ENCODE results near the gene TMED8. TPM values are rescaled to one million over a fixed set of nuclear protein-coding genes. Genes with fewer than 3 reads are reported as not detected.

Gene TMED8
- total RNA-seq, 1 donor from 2014 or later = 8.6 TPM

DNA sequence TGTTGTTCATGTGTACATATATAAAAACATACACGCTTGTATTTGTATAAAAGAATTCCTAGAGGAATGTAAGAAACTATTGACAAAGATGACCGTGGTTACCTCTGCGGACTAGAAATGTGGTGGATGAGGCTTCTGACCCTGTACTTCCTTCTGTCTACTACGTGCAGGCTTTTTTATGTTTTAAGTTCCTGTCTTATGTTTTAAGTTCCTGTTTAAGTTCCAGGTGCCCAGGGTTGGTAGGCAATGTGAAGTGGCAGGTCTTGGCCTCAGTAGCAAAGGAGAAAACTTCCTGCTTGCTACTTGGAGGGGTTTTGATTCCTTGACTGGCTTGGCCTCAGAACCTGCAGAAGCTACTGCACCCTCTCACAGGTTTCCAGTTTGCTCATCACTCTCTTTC is 67.8 kb downstream of the TMED8 start:
- H3K9me3 ChIP-seq = no peaks in the 10 kb centered on the region
- no peak for DNase-seq (ENCODE audit: extremely low spot score in 2 of 2)
- H3K4me3 ChIP-seq = no peak overlapping the region
- H3K27ac ChIP-seq = no peak overlapping the region
- TF ChIP-seq, protein P1, sequence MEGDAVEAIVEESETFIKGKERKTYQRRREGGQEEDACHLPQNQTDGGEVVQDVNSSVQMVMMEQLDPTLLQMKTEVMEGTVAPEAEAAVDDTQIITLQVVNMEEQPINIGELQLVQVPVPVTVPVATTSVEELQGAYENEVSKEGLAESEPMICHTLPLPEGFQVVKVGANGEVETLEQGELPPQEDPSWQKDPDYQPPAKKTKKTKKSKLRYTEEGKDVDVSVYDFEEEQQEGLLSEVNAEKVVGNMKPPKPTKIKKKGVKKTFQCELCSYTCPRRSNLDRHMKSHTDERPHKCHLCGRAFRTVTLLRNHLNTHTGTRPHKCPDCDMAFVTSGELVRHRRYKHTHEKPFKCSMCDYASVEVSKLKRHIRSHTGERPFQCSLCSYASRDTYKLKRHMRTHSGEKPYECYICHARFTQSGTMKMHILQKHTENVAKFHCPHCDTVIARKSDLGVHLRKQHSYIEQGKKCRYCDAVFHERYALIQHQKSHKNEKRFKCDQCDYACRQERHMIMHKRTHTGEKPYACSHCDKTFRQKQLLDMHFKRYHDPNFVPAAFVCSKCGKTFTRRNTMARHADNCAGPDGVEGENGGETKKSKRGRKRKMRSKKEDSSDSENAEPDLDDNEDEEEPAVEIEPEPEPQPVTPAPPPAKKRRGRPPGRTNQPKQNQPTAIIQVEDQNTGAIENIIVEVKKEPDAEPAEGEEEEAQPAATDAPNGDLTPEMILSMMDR (IDR thresholded peaks at IDR 0.05) = no peak
- TF ChIP-seq POLR2A (IDR thresholded peaks at IDR 0.05) (no peak), POLR2AphosphoS5 (IDR thresholded peaks at IDR 0.05; ENCODE audit: insufficient read depth in 1 of 2, low read depth in 1 of 2) (no peak)
- peaks cover 54% of the 10 kb centered on the region for H3K4me1 ChIP-seq
- no peaks in the 10 kb centered on the region for H3K27me3 ChIP-seq
- H3K36me3 ChIP-seq = no peaks in the 10 kb centered on the region
- intact Hi-C loops (cut with DNase I) = no loop called here

DNA sequence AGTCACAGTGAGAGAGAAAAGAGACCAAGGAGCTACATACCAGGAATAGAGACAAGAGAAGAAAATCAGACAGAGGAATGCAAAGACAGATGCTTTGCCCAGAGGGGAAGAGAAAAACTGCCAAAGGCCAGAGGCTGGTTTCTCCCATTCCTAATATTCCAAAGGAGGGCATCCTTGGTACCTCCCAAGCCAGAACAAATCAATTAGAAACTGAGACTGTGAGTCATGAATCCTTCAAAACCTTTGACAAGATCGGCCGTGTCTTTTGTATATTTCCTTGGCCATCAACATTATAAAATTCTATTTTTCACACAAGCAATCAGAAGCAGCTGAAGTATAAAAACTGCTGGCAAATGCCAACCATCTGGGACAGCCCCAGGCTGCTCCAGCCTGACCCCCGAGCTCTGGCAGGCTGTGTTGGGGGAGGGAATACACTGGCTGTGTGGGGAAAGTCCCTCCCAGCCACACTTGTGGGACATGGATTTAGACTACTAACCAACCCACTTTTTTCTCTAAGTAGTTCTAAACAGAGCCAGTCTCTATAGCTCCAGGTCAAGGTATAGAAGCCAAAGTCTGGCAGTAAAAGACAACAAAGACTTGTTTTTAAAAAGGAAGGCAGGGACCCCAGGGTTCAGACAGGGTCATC is 69.9 kb downstream of the TMED8 start:
- intact Hi-C loops (cut with DNase I) = no loop called here
- H3K4me3 ChIP-seq = no peak overlapping the region
- DNase-seq (ENCODE audit: extremely low spot score in 2 of 2) = no peak
- no peaks in the 10 kb centered on the region for H3K9me3 ChIP-seq
- H3K36me3 ChIP-seq = no peaks in the 10 kb centered on the region
- peaks cover 52% of the 10 kb centered on the region for H3K4me1 ChIP-seq
- TF ChIP-seq POLR2A (IDR thresholded peaks at IDR 0.05) (no peak), POLR2AphosphoS5 (IDR thresholded peaks at IDR 0.05; ENCODE audit: insufficient read depth in 1 of 2, low read depth in 1 of 2) (no peak)
- TF ChIP-seq, protein P1 (IDR thresholded peaks at IDR 0.05) = no peak
- H3K27ac ChIP-seq = peak overlapping the region; percentile 82
- no peaks in the 10 kb centered on the region for H3K27me3 ChIP-seq

DNA sequence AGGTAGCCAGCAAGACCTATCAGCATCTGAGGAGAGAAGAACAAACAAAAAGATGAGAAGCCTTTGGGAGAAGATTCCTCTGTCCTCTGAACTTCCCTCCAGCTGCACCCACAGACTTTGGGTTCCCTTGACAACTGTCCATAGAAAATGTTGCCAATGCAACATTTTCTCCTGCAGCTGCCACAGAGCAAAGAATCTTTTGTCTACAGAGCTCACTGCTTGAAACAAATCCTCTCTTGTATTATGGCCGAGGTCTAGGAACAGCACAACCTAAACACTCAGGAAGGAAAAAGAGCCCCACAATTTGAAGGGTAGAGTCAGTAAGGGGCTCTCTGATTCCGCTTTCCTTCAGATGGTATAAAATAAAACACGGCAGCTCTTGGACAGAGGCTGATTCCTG is 70.5 kb downstream of the TMED8 start:
- Histone ChIP-seq H3K36me3 (no peaks in the 10 kb centered on the region), H3K4me1 (peaks cover 55% of the 10 kb centered on the region), H3K27ac (peak overlapping the region; percentile 82), H3K27me3 (no peaks in the 10 kb centered on the region), H3K9me3 (no peaks in the 10 kb centered on the region), H3K4me3 (no peak overlapping the region)
- intact Hi-C loops (cut with DNase I) = no loop called here
- no peak for DNase-seq (ENCODE audit: extremely low spot score in 2 of 2)
- no peak for TF ChIP-seq POLR2A (IDR thresholded peaks at IDR 0.05)
- TF ChIP-seq, protein P1 (IDR thresholded peaks at IDR 0.05) = no peak
- TF ChIP-seq POLR2AphosphoS5 (IDR thresholded peaks at IDR 0.05; ENCODE audit: insufficient read depth in 1 of 2, low read depth in 1 of 2) = no peak

DNA sequence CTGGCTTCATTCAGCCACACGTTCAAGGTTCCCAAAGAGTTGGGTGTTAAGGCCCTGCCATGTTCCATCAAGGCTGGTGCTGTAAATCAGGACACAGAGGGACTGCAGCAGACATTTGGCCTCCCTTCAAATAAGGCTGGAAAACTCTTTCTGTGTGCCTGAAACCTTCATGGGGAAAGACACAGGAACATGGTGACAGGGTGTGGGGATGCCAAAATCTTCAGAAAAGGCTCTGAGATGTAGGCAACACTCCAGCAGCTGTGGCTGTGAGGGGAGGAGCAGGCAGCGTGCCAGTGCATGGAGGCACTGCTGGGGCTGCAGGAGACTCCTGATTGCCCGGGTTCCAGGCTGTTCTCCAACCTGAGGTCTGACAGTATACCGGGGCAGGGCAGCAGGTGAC is 71.2 kb downstream of the TMED8 start:
- TF ChIP-seq, protein P1 (IDR thresholded peaks at IDR 0.05) = no peak
- TF ChIP-seq POLR2A (IDR thresholded peaks at IDR 0.05) (no peak), POLR2AphosphoS5 (IDR thresholded peaks at IDR 0.05; ENCODE audit: insufficient read depth in 1 of 2, low read depth in 1 of 2) (no peak)
- H3K27ac ChIP-seq = peak overlapping the region; percentile 82
- no peaks in the 10 kb centered on the region for H3K27me3 ChIP-seq
- H3K4me3 ChIP-seq = no peak overlapping the region
- peaks cover 52% of the 10 kb centered on the region for H3K4me1 ChIP-seq
- intact Hi-C loops (cut with DNase I) = no loop called here
- no peak for DNase-seq (ENCODE audit: extremely low spot score in 2 of 2)
- H3K36me3 ChIP-seq = no peaks in the 10 kb centered on the region
- H3K9me3 ChIP-seq = no peaks in the 10 kb centered on the region

DNA sequence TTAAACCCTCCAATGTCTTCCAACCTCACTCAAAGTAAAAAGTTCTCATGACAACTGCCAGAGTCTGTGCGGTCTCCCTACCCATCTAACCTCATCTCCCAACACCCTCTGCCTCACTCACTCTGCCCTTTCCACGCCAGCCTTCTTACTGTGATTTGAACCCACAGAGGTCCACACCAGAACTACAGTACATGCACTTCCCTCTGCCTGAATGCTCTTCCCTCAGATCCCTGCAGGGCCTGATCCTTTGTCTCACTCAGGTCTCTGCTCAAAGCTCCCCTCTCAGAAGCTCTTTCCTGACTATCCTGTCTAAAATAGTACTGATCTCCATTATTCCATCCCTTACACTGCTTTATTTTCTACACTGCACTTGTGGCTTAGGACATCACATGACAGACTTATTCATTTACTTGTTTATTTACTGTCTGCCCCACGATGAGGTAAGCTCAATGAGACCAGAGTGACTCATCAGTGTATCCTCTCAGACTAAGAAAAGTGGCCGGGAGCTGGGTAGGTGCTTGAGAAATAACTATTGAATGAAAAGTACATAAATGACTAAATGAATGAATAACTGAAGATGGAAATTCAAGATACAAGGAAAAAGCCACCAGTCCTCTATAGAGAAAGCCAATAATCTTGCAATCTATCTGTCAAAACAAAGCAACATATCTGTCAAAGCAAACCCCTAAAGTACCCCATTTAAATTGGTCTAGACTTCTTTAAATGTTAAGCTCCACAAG is 73.3 kb downstream of the TMED8 start:
- H3K9me3 ChIP-seq = no peaks in the 10 kb centered on the region
- DNase-seq (ENCODE audit: extremely low spot score in 2 of 2) = no peak
- H3K4me3 ChIP-seq = no peak overlapping the region
- H3K4me1 ChIP-seq = peaks cover 52% of the 10 kb centered on the region
- TF ChIP-seq, protein P1 (IDR thresholded peaks at IDR 0.05) = no peak
- TF ChIP-seq POLR2AphosphoS5 (IDR thresholded peaks at IDR 0.05; ENCODE audit: insufficient read depth in 1 of 2, low read depth in 1 of 2) = peak in 1 of 2 donors; percentile 93
- H3K27ac ChIP-seq = peak overlapping the region; percentile 82
- no peaks in the 10 kb centered on the region for H3K27me3 ChIP-seq
- peaks cover 0 to 2% of the 10 kb centered on the region in 2 donors for H3K36me3 ChIP-seq
- intact Hi-C loops (cut with DNase I) = no loop called here
